NAMALWA (cell line): ENCODE data around the gene RAB27B.
"Not testable (repeated sequence)": the region's sequence is repeated elsewhere in the genome, so short reads cannot be mapped to it uniquely, and the experiment has no call there.

Source experiments
- DNase-seq: peaks from one replicate; pipeline ENCODE4 v3.0.0-alpha.2; 2015; ENCODE audit warnings: low spot score

The RAB27B gene, protein sequence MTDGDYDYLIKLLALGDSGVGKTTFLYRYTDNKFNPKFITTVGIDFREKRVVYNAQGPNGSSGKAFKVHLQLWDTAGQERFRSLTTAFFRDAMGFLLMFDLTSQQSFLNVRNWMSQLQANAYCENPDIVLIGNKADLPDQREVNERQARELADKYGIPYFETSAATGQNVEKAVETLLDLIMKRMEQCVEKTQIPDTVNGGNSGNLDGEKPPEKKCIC

DNA sequence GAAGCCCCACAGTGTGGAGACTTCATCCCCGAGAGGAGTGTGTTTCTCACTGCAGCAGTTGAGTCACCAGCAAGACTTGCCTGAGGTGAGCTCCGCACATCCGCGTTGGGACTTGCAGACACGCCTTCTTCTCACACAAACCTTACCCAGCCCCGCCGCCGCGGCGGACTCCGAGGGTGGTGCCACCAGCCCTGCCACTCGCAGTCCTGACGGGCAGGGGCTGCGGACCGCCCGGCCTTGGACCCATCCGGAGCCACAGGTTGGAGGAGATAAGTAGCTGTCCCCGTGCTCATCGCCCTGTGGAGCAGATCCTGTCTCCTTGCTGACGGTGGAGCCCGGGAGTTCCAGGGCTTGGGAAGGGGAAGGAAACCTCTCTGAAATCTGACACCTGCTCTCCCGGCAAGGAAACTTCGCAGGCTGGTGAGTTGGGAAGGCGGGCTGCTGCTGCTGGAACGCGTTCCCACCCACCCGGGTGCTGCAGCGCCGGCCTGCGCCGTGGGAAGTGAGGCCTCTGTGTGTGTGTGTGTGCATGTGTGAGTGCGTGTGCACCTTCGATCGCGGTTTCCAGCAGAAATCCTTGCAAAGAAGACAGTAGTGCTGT, at the start of gene RAB27B:
Gene RAB27B, plus strand, starts transcription at position 197 of the 601 bp plus-strand sequence. CDS start 49,109 bp downstream, outside the sequence.
- DNase-seq = no peak

DNA sequence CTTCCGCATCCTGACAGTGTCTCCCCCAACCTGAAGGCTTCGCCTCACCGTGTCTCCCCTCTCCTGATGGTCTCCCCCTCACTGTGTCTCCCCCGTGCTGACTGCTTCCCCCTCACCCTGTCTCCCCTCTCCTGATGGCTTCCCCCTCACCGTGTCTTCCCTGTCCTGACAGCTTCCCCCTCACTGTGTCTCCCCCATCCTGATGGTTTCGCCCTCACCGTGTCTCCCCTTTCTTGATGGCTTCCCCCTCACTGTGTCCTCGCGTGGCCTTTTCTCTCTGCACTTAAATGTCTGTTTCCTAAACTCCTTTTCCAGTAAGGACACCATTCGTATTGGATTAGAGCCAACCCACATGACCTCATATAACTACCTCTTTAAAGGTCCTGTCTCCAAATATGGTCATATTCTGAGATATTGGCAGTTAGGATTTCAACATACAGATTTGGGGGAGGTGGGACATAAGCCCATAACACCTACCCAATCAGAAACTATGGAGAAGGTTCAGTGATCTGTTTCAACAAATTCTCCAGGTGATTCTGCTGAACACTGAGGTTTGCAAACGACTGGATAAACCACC, 47.9 kb upstream of the RAB27B start:
- no peak for DNase-seq

DNA sequence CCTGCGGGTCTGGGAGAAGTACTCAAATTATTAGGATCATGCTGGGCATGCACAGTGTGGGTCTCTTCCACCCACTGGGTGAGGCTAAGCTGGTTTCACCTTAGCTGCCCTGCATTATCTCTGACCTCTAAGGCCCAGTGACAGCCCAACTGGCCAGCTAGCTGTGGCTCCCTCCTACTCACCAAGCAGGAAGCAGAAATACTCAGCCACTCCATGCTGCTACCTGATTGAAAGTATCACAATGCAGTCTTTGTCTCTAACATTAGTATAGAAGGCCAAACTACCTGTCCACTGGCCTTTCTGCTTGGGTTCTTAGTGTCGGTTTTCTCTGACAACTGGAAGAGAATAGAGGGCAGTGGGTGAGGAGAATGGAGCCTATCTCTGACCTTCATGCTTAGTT, 47.3 kb upstream of the RAB27B start:
- no peak for DNase-seq

DNA sequence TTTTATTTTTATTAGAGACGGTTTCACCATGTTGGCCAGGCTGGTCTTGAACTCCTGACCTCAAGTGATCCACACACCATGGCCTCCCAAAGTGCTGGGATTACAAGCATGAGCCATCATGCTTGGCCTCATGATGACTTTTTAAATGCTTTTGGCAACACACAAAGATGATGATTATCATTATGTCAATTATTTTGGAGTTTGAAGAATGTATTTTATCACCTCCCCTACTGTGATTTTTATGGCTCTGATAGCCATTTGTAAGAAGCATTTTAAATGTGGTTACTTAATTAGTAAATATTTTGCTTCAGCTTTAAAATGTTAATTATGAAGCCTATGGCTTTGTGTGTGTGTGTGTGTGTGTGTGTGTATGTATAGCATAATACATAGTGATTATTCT, 45.1 kb upstream of the RAB27B start:
- DNase-seq = no peak

DNA sequence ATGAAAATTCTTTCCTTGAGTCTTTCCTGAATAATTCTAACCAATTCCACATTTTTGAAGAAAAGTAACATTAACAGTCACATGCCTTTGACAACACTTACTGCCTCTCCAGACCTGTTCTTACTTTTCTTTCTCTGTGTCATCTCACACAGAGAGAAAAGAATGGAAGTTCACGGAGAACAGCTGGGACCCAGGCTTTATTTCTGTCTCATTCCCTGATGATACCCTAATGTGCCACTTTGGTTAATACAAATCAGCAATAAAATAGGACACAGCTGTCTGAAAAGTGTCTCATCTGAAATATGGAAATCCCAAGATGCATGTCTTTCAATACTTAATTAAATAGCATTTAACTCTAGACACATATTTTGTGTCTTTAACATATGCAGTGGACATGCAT, 42.1 kb upstream of the RAB27B start:
- DNase-seq = no peak

DNA sequence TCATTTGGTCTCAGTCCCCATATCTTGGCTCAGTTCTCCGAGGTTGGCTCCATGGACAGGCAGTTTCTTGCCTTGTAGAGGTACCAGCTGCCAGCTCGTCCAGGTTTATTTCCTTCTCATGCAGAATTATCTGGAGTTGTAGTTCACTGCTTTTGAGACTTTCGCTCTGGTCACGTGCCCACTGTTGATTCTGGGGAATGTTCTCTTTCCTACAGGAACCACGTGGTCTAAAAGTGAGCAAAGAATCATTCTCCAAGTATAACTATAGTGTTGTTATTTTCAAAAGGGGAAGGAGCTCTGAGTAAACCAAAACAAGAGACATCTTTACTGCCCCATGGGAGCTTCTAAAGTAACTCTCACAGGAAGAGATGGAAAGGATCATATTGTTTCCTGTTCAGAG, 41.2 kb upstream of the RAB27B start:
- DNase-seq = no peak

DNA sequence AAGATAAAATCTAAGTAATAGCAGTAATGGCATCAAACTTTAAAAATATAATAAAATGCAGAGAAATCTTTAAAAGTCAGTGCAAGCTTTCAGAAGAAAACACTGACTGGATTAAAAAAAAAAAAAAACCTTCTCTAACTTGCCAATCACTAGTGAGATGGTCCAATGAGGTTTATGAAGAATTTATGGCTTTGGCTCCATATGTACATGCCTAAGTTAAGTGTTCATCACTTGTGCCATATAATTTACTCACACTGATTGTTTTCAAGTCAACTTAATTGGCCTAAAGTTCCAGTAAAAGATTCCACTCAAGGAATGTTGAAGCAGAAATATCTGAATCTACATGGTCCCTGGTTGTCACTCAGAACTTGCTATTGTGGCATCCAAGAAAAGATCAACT, 40.7 kb upstream of the RAB27B start:
- DNase-seq = no peak

DNA sequence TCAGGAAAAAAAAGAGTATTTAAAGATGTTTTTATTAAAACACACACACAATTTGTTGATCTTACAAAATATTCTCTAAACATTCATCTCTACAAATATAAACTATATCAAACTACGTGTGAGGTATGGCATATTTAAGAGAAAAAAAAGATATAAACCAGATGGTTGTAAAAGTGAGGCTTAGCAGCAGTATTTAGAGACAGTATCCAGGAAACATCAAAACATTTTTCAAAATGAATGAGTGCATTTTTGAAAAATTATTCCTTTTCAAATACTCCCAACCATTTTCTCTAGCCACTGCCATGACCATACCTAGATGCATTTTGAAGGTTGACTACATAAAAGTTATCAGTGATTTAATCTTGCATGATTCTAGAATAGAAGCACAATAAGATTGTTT, 38.2 kb upstream of the RAB27B start:
- no peak for DNase-seq

DNA sequence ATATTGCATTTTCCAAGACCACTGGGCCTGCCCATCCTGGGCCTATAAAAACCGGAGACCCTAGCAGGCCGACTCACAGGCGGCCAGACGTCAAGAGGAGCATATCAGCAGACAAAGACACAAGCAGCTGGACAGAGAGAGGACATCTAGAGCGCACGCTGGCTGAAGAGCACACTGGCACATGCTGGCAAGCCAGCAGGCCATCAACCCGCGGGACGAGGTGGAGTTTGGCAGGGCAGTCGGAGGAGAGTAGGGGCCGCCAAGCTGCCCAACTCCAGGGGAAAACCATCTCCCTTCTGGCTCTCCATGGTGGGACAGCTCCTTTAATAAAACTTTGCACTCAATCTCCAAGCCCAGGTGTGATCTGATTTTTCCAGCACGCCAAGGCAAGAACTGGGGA, 36.6 kb upstream of the RAB27B start:
- no peak for DNase-seq

DNA sequence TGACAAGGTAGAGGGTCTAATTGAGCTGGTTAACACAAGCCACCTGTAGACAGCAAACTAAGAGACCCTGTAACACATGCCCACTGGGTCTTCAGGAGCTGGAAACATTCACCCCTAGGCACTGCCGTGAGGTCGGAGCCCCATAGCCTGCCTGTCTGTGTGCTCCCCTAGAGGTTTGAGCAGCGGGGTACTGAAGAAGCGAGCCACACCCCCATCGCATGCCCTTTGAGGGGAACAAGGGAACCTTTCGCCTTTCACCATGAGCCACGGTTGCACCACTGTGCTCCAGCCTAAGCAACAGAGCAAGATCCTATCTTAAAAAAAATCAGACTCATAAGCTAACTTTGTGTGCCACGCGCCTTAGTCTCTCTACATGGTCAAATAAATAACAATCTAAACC, 36.2 kb upstream of the RAB27B start:
- no peak for DNase-seq

DNA sequence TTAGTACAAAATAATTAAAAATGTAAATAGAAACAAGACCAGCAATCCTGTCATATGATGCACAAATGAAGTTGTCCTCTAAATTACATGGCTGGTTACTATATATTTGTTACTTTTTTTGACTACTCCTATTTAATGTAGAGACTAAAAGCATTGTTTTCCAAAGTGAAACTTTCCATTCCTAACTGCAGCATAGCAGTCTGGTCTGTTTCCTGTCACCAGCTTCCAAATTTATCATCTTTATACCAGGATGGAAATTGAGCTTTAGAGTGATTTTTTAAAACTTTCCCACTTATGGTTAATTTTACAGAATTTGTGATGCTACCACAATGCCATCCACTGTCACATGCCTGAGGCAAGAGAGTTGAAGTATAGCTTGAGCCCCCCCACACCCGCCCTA, 33.5 kb upstream of the RAB27B start:
- no peak for DNase-seq

DNA sequence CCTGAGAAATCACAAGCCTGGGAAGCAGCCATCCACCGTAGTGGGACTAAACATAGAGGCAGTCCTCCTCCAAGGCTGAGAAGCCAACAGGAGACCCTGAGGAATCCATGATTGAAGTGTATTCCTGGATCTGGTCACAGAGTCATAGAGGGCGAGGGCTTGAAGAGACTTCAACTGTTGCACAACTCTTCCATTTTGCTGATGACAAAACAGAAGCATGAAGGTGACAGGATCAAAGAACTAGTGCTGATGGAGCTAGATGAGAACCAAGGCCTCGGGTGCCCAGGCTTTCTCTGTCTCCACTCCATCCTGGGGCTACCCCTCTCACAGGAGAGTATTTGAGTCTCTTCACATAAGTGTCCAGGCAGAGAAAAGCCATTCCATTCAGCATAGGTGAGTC, 30.1 kb upstream of the RAB27B start:
- no peak for DNase-seq

DNA sequence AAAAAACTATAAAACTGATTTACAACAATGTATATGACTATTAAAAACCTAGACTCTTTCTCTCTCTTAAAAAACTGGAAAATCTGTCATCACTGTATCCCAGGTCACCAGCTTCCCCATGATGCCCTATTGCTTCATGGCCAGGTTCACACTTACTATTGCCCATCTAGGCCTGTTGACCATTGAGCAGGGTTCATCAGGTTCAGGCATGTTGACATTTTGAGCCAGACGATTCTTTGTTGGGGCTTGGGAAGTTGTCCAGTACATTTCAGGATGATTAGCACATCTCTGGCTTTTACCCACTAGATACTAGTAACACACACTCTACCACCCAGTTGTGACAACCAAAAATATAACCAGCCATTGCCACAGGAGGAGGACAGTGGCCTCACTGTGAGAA, 26.9 kb upstream of the RAB27B start:
- DNase-seq = no peak

DNA sequence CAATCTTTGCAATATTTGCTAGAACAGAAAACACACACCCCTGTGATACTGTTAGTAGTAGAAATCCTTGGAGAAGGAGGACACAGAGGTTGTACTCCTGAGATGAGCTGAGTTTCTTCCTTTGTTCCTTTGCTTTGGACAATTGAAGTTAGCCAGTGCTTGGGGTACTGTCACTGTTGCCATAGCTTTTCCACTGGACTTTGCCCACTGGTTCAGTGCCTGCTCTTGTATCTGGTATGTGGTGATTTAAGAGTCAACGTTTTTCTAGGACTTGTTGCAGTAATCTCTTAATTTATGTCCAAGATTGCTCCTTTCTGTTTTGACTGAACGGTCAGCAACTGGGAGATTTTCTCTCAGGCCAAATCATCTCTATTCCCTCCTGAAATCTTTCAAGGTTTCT, 26.1 kb upstream of the RAB27B start:
- DNase-seq = no peak

DNA sequence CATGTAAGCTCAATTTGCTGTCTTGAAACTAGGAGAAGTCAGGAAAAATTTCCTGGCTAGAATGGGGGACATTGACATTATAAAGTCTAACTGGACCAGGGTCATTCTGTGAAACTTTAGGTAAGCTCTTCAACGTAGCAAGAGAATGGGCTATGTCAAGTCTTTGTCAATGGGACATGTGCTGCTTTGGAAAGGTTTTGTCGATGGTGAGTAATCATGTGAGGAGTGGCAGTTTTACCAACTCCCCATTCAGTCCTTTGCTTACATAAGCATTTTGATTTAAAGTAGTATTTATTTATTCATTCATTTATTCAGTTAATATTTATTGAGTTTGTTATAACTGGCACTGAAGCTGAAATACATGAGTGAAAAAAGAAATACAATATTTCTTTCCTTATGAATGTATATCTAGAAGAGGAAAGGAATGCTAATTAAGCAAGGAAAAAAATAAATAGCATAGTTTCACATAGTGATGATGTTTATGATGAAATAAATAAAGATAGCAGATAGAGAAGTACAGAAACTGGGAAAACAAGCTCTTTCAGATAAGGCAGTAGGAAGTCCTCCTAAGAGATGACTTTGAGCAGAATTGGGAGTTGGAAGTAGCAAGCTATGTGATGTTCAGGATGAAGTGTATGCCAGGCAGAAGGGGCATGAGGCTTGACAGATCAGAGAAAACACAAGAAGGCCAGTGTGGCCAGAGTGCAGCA, 25.4 kb upstream of the RAB27B start:
- DNase-seq = no peak

DNA sequence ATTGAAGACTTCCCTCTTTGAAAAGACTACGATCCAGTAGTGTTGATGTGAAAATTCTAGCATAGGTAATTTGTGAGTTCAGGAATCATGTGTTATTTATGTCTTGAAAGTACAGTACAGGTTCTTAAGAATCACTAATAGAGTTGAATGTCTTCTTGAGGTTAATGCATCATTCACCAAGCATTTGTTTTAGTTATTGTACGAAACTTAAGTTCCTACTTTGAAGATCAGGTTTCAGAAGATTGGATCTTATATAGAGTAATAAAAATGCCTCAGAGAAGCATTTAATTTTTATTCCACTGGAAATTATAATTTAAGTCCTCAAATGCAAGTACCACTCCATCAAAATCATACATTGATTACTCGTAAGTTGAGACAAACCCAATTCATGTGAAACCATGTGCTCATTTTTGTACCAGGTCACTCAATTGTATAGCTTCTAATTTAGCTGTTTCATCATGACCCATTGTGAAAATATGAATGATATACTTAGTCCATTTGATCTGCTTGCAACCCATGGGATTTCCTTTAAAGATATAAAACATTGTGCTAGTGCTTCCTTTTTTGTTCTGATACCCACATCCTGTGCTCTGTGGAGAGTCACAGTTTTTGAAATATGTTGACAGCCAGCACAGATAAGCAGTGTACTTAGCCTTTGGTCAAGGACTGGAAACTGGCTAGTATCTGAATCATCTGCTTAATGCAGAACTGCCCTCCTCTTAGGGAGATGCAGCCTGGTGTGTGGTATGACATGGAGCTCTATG, 22.5 kb upstream of the RAB27B start:
- no peak for DNase-seq

DNA sequence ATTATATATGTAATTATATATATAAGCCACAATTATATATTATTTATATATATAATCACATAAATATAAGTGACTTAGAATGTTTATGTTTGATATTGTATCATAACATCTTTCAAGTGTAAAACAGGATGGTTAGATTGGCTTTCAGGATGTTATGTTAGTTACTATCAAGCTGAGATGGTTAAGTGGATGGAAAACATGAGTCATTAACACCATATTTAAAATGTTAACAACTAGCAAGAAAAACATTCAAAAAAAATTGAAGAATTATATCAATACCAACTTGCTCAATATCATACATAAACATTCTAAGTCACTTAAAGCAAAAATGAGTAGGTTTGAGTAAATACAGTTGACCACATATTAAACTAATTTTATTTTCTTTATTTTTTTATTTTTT, 21.8 kb upstream of the RAB27B start:
- DNase-seq = no peak

DNA sequence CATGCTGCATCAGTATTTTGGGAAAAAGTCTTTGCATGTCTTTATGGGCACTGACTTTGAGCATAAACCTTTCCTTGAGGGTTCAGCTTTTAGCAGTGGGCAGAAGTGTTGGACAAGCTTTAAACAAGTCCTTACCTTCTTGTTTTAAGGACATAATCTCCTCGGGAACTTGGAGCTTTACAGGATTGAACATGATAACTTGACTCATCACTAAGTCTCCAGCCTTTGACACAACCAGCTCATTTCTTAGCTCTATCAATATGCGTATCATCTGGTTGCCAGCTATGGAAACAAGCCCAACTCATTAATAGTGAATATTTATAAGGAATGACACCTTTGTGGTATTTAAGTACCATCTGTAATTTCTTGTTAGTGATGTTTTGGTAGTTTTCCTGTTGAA, 21.0 kb upstream of the RAB27B start:
- no peak for DNase-seq

DNA sequence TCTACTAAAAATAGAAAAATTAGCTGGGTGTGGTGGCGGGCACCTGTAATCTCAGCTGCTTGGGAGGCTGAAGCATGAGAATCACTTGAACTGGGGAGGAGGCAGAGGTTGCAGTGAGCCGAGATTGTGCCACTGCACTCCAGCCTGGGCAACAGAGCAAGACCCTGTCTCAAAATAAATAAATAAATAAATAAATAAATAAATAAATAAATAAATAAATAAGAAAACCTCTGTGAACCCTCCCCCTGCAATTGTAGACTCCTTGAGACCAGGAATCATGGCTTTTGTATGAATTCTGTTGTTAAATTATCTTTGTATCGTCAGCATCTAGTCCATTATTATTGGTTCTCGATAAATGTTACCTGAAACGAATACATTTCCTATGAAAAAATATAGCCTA, 17.6 kb upstream of the RAB27B start:
- DNase-seq = not testable (repeated sequence)

DNA sequence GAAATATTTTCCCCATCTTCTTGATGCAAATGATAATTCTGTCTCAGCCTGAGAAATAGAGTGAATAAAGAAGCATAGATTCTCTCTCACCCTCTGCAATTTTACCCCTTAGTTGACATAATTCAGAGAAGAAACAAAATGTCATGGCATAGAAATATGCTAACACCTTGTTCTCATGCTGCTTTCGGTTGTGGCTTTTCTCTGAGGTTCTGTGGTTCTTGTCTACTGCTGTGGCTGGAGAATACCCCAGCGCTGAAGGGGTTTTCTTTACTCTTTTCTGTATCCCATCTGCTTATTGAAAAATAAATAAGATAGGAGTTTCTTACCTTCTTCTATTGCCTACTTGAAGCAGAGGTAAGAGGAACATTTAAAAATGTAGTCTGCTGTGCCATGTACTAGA, 15.4 kb upstream of the RAB27B start:
- no peak for DNase-seq

DNA sequence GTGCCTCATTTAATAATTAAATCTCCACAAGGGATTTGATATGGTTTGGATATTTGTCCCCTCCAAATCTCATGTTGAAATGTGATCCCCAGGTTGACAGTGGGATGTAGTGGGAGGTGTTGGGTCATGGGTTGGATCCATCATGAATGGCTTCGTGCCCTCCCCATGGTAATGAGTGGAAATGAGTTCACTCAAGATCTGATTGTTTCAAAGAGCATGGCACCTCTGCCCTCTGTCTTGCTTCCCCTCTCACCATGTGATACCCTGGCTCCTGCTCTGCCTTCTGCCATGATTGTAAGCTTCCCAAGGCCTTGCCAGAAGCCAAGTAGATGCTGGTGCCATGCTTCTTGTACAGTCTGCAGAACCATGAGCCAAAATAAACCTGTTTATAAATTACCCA, 15.0 kb upstream of the RAB27B start:
- no peak for DNase-seq

DNA sequence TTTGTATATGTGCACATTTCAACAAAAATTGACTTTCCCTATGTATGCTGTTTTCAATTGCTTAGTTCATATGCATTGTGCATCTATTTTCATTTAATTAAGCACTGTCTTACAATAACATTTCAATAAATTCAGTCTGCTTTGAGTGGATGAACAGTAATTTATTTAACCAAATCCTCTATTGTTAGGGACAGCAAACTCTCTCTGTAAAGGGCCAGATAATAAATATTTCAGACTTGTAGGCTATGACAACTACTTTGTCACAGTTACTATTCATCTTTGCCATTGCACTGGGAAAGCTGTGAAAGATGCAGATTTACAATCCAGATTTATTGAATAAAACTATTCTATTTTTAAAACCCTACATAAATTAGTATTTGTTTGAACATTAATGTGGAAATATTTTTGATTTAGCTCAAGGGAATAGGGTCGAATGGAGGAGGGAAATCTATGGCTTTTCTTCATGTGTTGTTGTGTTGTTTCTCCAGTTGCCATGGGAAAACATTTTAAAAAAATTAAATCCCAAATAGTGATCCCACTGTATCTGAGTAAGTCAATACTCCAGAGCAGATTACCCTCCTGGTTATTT, 14.2 kb upstream of the RAB27B start:
- DNase-seq = no peak
